HEK293 (cell line): Measurements from ENCODE around the gene PVALEF.
A peak's percentile ranks its signal among the peaks of the same experiment; 100 is the strongest.

Experiments used
- CTCF ChIA-PET: fragments of 350-600 bp; formaldehyde crosslinking; extraction: SDS; loops from one replicate; lab custom pipeline; 2021; ENCODE audit warnings: antibody characterized with exemption; lab: Yijun Ruan, JAX
- POLR2A ChIA-PET: fragments of 300-600 bp; formaldehyde crosslinking; extraction: SDS; loops from one replicate; lab custom pipeline; 2020; ENCODE audit warnings: antibody characterized with exemption, inconsistent platforms; lab: Yijun Ruan, JAX
- H3K27ac ChIP-seq: fragments of 200-500 bp; sonication (Bioruptor generic); 2 replicates; pipeline ENCODE4 v1.5.1; 2014; ENCODE audit warnings: low read depth, low read length, control low read depth, inconsistent platforms; ENCODE audit errors: extremely low read depth
- H3K36me3 ChIP-seq, 2 experiments: fragments of 200-500 bp in 1 of 2; sonication (Bioruptor generic) in 1 of 2; 1 replicate in 1 of 2; 2 replicates in 1 of 2; pipeline ENCODE4 v1.5.1; 2014 to 2017; ENCODE audit warnings: inconsistent platforms in 2 of 2, low read length in 2 of 2; ENCODE audit not compliant: control insufficient read depth in 2 of 2, insufficient read depth in 1 of 2
- H3K4me1 ChIP-seq: fragments of 200-500 bp; sonication (Bioruptor generic); 2 replicates; pipeline ENCODE4 v1.5.1; 2014; ENCODE audit warnings: mild to moderate bottlenecking, low read length, inconsistent platforms; ENCODE audit not compliant: control insufficient read depth, insufficient read depth
- H3K4me3 ChIP-seq: 2 replicates; pipeline ENCODE4 v1.5.1; 2011; ENCODE audit warnings: low read depth, mild to moderate bottlenecking, control low read depth, low read length, moderate library complexity
- H3K9me3 ChIP-seq: fragments of 200-500 bp; sonication (Bioruptor generic); 2 replicates; pipeline ENCODE4 v1.5.1; 2014; ENCODE audit warnings: low read depth, low read length, inconsistent platforms; ENCODE audit not compliant: control insufficient read depth, insufficient read depth
- EGR2 ChIP-seq: fragments of 450-650 bp; formaldehyde crosslinking; IDR thresholded peaks from 2 replicates; pipeline ENCODE4 v1.5.1; 2016; ENCODE audit warnings: low read depth, missing biosample characterization, missing genetic modification characterization
- FEZF1 ChIP-seq: fragments of 450-650 bp; formaldehyde crosslinking; IDR thresholded peaks from 2 replicates; pipeline ENCODE4 v1.5.1; 2016; ENCODE audit warnings: missing biosample characterization, missing genetic modification characterization
- GFI1B ChIP-seq: fragments of 450-650 bp; formaldehyde crosslinking; IDR thresholded peaks from 2 replicates; pipeline ENCODE4 v1.5.1; 2016; ENCODE audit warnings: missing biosample characterization, missing genetic modification characterization
- SCRT1 ChIP-seq: fragments of 450-650 bp; formaldehyde crosslinking; IDR thresholded peaks from 2 replicates; pipeline ENCODE4 v1.5.1; 2016; ENCODE audit warnings: missing biosample characterization, missing genetic modification characterization, borderline replicate concordance
- SP2 ChIP-seq: fragments of 450-650 bp; formaldehyde crosslinking; IDR thresholded peaks from 2 replicates; pipeline ENCODE4 v1.5.1; 2016; ENCODE audit warnings: missing biosample characterization, missing genetic modification characterization
- ZBTB11 ChIP-seq: fragments of 450-650 bp; formaldehyde crosslinking; conservative IDR thresholded peaks from 2 replicates; pipeline ENCODE4 v1.5.1; 2016; ENCODE audit warnings: low read depth, missing biosample characterization, missing genetic modification characterization
- ZBTB8A ChIP-seq: fragments of 450-650 bp; formaldehyde crosslinking; IDR thresholded peaks from 2 replicates; pipeline ENCODE4 v1.5.1; 2016; ENCODE audit warnings: missing biosample characterization, missing genetic modification characterization
- ZNF121 ChIP-seq: fragments of 450-650 bp; formaldehyde crosslinking; IDR thresholded peaks from 2 replicates; pipeline ENCODE4 v1.5.1; 2016; ENCODE audit warnings: missing biosample characterization, missing genetic modification characterization
- ZNF146 ChIP-seq: fragments of 450-650 bp; formaldehyde crosslinking; IDR thresholded peaks from 2 replicates; pipeline ENCODE4 v1.5.1; 2016; ENCODE audit warnings: missing biosample characterization, missing genetic modification characterization
- ZNF2 ChIP-seq: fragments of 450-650 bp; formaldehyde crosslinking; IDR thresholded peaks from 2 replicates; pipeline ENCODE4 v1.5.1; 2016; ENCODE audit warnings: missing biosample characterization, missing genetic modification characterization
- ZNF311 ChIP-seq: fragments of 450-650 bp; formaldehyde crosslinking; IDR thresholded peaks from 2 replicates; pipeline ENCODE4 v1.5.1; 2017; ENCODE audit warnings: missing biosample characterization, missing genetic modification characterization, borderline replicate concordance
- ZNF324 ChIP-seq: fragments of 450-650 bp; formaldehyde crosslinking; IDR thresholded peaks from 2 replicates; pipeline ENCODE4 v1.5.1; 2016; ENCODE audit warnings: missing biosample characterization, missing genetic modification characterization
- ZNF416 ChIP-seq: fragments of 450-650 bp; formaldehyde crosslinking; IDR thresholded peaks from 2 replicates; pipeline ENCODE4 v1.5.1; 2016; ENCODE audit warnings: missing biosample characterization, missing genetic modification characterization
- ZNF473 ChIP-seq: fragments of 450-650 bp; formaldehyde crosslinking; IDR thresholded peaks from 2 replicates; pipeline ENCODE4 v1.5.1; 2017; ENCODE audit warnings: missing biosample characterization, missing genetic modification characterization
- ZNF510 ChIP-seq: fragments of 450-650 bp; formaldehyde crosslinking; IDR thresholded peaks from 2 replicates; pipeline ENCODE4 v1.5.1; 2018; ENCODE audit warnings: mild to moderate bottlenecking, missing genetic modification characterization, missing biosample characterization; ENCODE audit not compliant: insufficient replicate concordance
- ZNF521 ChIP-seq: fragments of 450-650 bp; formaldehyde crosslinking; IDR thresholded peaks from 2 replicates; pipeline ENCODE4 v1.5.1; 2017; ENCODE audit warnings: missing biosample characterization, mild to moderate bottlenecking, missing genetic modification characterization
- ZNF600 ChIP-seq: fragments of 450-650 bp; formaldehyde crosslinking; IDR thresholded peaks from 2 replicates; pipeline ENCODE4 v1.5.1; 2016; ENCODE audit warnings: missing biosample characterization, missing genetic modification characterization
- ZNF629 ChIP-seq: fragments of 450-650 bp; formaldehyde crosslinking; IDR thresholded peaks from 2 replicates; pipeline ENCODE4 v1.5.1; 2017; ENCODE audit warnings: missing biosample characterization, missing genetic modification characterization
- ZNF639 ChIP-seq: fragments of 450-650 bp; formaldehyde crosslinking; IDR thresholded peaks from 2 replicates; pipeline ENCODE4 v1.5.1; 2016; ENCODE audit warnings: missing biosample characterization, missing genetic modification characterization
- ZNF792 ChIP-seq: fragments of 450-650 bp; formaldehyde crosslinking; IDR thresholded peaks from 2 replicates; pipeline ENCODE4 v1.5.1; 2016; ENCODE audit warnings: missing biosample characterization, missing genetic modification characterization
- ZSCAN16 ChIP-seq: fragments of 450-650 bp; formaldehyde crosslinking; IDR thresholded peaks from 2 replicates; pipeline ENCODE4 v1.5.1; 2016; ENCODE audit warnings: missing biosample characterization, missing genetic modification characterization
- ZSCAN4 ChIP-seq: fragments of 450-650 bp; formaldehyde crosslinking; IDR thresholded peaks from 2 replicates; pipeline ENCODE4 v1.5.1; 2017; ENCODE audit warnings: missing biosample characterization, missing genetic modification characterization

The PVALEF gene

GRCh38 chr17:81127133-81127455 is 38.2 kb upstream of the PVALEF start:
- no peak overlapping the region for H3K27ac ChIP-seq
- ChIA-PET CTCF (no interaction called here), POLR2A (no interaction called here)
- TF ChIP-seq ZBTB11 (tag by site-specific recombination) (no peak), ZNF521 (no peak), ZSCAN4 (tag by site-specific recombination) (no peak), ZNF600 (tag by site-specific recombination) (no peak), SCRT1 (tag by site-specific recombination) (no peak), GFI1B (tag by site-specific recombination) (no peak), ZNF792 (tag by site-specific recombination) (no peak)
- no peak overlapping the region for H3K4me3 ChIP-seq
- no peaks in the 10 kb centered on the region for H3K9me3 ChIP-seq
- H3K36me3 ChIP-seq = peaks cover 0 to 2% of the 10 kb centered on the region in 2 experiments; a peak in 1 of 3 replicates
- no peaks in the 10 kb centered on the region for H3K4me1 ChIP-seq

- TF ChIP-seq ZNF600 (tag by site-specific recombination) (0 out of 2 replicates have a peak, but pooled peaks have one; percentile 28), ZNF639 (tag by site-specific recombination) (no peak), EGR2 (0 out of 2 replicates have a peak, but pooled peaks have one; percentile 5)
- TF ChIP-seq, all 188 proteins: peak for 2
- H3K4me1 ChIP-seq = no peaks in the 10 kb centered on the region
- ChIA-PET CTCF (interaction anchor here (0.6 kb wide), 1 partner anchor 23 kb away, joined by 3 read pairs; no protein-coding TSS in a partner anchor), POLR2A (no interaction called here)
- H3K4me3 ChIP-seq = no peak overlapping the region
- H3K27ac ChIP-seq = no peak overlapping the region
- peaks cover 0 to 2% of the 10 kb centered on the region in 2 experiments; a peak in 1 of 3 replicates for H3K36me3 ChIP-seq
- no peaks in the 10 kb centered on the region for H3K9me3 ChIP-seq
Measured at GRCh38 chr17:81127526-81128177, 37.7 kb upstream of the PVALEF start.

- CTCF ChIA-PET = interaction anchor here (0.6 kb wide), 1 partner anchor 24 kb away, joined by 3 read pairs; no protein-coding TSS in a partner anchor
- Histone ChIP-seq H3K27ac (no peak overlapping the region), H3K4me3 (no peak overlapping the region), H3K9me3 (no peaks in the 10 kb centered on the region), H3K36me3 (peaks cover 0 to 2% of the 10 kb centered on the region in 2 experiments; a peak in 1 of 3 replicates), H3K4me1 (no peaks in the 10 kb centered on the region)
- POLR2A ChIA-PET = no interaction called here
- no peak for TF ChIP-seq FEZF1 (tag by site-specific recombination)
- no peak for TF ChIP-seq ZNF311 (tag by site-specific recombination)
- no peak for TF ChIP-seq ZBTB8A (tag by site-specific recombination)
- no peak for TF ChIP-seq ZNF629 (tag by site-specific recombination)
- no peak for TF ChIP-seq SP2
- no peak for TF ChIP-seq ZNF146 (tag by site-specific recombination)
- no peak for TF ChIP-seq ZNF121 (tag by site-specific recombination)
- no peak for TF ChIP-seq ZNF473 (tag by site-specific recombination)
- no peak for TF ChIP-seq ZNF324 (tag by site-specific recombination)
- no peak for TF ChIP-seq ZNF416 (tag by site-specific recombination)
- no peak for TF ChIP-seq ZNF510 (tag by site-specific recombination)
- no peak for TF ChIP-seq ZSCAN16 (tag by site-specific recombination)
- no peak for TF ChIP-seq ZNF2 (tag by site-specific recombination)
Measured at GRCh38 chr17:81128338-81128737, 37.0 kb upstream of the PVALEF start.
